Activated T-cell treated with anti-CD3 and anti-CD28 coated beads for 4 hours (primary cell): ENCODE measurements around the gene TNS3.

Source experiments
- DNase-seq: peaks from one replicate; pipeline ENCODE4 v3.0.0-alpha.2; 2020

TNS3 gene

DNA sequence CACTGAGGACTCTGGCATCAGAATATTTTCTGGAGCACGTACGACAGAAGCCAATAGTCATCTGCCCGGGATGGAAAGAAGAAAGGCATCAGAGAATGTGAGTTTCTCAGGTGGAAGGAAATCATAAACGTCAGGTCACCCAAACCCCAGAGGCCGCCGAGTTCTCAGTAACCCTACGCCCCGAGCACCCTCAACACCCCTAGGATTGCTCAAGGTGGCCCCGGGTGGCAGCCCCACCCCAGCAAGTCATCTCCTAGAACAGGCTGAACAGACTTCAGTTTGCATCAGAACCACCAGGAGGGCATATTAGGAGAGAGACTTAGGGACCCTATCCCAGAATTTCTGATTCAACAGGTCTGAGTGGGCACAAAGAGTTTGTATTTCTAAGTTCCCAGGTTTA, 117.6 kb downstream of the TNS3 start:
- DNase-seq, result no peak

DNA sequence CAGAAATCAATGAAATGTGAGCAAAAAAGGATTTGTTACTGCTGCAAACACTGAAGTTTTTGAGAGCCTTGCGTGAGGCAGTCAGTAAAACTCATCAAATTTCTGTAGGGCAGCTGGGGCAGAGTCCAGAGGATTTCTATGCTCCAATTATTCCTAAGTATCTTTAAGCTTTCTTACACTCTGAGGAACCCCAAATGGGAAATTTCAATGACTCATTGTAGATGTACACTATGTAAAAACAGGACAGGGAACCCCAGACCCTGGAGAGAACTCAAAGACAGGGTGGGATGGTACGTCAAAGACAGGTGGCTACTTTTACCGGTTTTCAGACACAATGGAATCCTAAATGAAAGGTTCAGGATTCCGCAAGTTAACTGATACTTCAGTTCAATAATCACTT, 120.2 kb downstream of the TNS3 start:
- no peak for DNase-seq

DNA sequence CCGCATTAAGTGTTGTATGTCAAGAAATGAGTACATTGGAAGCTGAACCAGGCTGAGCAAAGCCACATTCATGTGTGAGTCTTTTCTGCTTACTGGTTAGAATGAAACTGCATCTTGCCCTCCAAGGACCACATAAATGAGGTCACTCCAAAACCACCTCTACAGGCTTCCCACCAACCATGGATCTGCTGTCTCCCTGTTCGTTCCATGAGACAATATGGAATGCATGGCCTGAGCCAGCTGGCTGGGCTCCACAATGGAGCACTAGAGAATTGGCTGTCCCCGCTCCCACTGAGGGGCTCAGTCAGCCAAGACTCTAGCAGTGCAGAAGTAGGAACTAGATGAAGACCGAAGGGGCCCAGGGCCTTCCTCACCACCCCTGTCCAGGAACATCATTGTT, 120.8 kb downstream of the TNS3 start:
- DNase-seq, result no peak

DNA sequence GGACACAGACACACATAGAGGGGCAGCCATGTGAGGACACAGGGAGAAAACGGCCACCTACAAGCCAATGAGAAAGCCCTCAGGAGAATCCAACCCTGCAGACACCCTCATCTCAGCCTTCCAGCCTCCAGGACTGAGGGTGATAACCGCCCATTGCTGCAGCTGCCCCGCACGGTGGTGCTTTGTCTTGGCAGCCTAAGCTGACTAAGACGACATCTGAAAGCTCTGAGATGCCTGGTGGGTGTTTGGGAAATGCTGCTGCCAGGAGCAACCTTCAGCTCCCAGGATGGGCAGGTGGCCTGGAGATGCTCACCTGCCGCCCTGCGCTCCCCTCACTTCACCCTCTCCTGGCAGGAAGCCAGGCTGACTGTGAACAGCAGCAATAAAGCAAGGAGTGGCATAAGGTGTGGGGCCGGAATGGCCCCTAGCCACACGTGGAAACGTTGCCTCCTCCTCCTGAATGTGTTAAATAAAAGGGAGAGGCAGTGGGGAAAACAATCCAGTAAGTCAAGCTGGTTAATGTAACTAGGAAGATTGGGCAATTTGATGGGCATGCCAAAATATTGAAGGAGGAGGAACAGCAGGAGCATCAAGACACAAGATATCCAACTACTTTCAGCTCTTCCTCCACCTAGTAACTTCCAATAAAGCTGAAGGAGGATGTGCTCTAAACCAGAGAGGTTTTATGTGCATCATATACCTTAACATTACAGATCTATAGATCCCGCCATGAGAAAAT, 121.5 kb downstream of the TNS3 start:
- no peak for DNase-seq

DNA sequence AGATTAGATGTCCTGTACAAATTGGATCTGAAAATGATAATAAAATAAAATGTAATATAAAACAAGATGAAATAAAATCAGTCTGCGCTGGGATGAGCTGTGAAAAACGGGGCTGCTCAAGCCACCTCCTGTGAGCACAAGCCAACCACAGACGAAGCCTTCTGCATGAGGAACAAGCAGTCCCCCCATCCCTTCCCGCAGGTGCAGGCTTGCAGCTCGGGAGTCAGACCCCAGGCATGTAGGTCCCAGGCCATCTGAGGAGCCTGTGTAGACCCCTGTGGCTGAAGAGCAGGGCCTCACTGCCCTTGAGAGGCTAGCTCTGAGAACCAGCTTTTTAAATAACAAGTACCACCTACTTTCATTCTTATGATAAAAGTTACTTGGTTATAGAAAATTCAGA, 123.4 kb downstream of the TNS3 start:
- DNase-seq, result no peak

DNA sequence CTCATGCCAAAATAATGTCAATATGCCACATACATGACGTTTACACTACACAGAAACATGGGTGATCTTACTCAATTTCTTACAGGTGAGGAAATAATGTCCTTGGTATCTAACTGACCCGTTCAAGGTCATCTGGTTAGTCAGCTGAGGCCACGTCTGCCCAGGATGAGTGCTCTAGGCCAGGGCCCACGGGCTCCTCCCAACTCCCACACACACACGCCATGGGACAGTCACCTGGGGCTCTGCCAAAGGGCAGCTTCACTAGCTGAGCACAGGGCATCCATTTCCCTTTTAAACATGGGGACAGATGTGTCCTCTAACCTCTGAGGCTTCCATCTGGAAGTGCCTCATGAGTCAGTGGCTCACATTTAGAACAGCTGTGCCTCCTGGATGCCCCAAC, 123.9 kb downstream of the TNS3 start:
- DNase-seq, result no peak

DNA sequence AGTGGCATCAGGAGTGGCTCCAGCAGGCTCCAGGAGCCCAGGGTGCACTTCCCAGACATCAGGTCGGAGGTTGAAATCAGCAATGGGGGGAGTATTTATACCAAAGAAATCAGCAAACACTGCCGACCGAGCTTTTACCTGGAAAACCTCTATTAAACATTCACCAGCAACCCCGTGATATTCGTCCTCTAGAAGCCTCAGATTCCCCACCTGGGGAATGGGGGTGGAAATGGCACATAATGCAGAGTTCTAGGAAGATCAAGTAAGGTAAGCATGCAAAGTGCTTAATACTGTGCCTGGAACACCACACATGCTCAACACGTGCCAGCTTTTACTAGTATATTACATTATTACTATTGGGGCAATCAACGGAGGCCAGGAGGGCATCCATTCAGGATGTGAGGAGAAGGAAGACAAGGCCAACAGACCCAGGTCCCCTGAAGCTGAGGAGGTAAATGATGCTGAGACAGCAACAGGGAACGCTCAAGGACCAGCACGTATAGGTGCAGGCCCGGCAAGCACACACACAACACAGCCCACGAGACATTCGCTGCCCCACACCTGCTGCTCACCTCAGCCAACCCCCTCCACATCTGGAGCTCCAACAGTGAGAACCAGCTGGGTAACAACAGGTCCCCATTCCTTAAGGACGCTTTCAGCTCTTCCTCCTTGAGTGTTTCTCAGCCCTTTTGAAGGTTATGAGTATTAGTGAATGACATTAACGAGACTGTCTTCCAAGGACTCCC, 125.5 kb downstream of the TNS3 start:
- no peak for DNase-seq

DNA sequence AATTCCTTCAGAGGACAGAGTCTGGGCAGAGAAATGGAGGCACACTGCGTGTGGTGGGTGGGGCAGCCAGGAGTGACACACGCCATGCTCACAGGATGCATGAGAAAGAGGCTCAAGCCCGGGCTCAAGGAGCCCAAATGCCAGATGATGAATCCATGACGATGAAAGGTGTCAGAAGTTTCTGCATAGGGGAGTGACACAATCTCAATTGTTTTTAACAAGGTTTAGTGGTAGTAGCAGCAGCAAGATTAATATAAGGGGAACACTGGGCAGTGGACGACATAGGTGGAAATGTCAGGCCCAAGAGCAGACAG, 126.1 kb downstream of the TNS3 start:
- DNase-seq, result no peak

DNA sequence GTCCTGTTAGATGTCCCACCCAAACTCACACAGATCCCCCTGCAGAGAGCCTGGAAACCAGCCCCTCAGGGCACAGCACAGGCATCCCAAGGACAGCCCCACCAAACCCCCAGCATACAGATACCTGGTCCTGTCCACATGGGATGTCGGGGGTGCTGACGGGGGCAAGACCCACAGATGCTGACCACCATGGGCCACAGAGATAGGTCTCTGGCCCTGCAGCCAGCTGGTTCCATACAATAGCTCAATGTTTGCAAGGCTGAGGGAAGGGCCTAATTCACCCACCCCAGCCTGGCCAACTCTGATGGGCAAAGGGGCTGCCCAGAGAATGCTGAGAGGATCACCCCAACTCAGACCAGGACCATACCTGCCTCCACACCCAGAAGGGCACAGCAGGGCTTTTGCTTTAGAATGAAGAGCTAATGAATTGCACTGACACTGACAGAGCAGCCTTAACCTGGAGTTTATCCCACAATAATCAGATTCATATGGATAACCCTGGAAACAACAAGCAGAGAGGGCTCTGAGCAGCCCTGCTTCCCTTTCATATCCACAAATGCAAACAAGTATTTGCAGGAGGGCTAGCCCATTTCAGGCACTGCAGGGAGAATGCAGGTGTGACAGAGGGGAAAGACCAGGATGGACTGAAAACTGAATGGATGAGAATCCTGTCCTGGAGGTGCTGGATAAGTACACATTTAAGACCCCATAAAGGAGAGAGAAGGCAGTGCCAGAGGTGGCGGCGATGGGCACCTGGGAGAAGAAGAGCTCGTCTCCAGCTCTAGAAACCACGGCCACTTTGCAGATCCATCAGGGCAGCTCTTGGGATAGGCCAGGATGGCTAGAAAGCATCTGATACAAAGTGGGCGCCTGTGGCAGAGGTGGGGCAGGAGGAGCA, 126.7 kb downstream of the TNS3 start:
- DNase-seq, result no peak

DNA sequence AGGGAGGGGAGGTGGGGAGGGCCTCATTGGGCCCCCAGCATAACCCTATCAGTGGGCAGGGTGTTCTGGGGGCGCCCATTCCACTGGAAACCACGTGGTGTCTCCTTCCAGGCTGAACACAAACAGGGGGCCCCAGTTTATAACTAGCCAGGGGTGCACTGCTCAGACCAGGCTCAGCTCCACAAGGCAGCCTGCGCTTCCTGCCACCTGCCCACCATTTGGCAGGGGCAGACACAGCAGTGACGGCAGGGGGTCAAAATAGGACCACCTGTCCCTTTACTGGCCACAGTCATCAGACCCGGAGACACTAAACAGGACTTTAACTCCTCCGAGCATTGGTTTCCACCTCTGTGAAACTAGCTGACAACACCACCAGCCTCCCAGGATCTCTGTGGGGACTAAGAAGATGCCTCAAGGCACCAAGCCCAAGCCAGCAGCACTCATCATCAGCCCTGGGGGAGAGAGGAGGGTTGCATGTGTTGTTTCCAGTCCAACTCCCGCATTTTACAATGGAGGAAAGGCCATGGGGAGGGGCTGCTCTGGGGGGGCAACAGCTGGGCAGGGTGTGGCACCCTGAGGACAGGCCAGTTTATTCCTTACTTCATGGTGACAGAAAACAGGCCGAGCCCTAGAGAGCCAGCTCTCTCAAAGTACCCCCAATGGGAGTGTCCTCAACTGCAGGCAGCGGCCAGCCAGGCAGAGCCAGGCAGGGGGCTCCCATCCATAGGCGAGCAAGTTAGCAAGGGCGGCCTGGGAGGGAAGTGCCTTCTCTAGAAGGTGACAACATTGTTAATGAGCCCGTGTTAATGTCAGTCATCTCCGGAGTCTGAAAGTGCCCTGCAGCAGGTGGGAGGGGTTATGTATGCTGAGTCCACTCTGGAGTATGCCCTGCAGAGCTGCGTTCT, 127.6 kb downstream of the TNS3 start:
- no peak for DNase-seq

DNA sequence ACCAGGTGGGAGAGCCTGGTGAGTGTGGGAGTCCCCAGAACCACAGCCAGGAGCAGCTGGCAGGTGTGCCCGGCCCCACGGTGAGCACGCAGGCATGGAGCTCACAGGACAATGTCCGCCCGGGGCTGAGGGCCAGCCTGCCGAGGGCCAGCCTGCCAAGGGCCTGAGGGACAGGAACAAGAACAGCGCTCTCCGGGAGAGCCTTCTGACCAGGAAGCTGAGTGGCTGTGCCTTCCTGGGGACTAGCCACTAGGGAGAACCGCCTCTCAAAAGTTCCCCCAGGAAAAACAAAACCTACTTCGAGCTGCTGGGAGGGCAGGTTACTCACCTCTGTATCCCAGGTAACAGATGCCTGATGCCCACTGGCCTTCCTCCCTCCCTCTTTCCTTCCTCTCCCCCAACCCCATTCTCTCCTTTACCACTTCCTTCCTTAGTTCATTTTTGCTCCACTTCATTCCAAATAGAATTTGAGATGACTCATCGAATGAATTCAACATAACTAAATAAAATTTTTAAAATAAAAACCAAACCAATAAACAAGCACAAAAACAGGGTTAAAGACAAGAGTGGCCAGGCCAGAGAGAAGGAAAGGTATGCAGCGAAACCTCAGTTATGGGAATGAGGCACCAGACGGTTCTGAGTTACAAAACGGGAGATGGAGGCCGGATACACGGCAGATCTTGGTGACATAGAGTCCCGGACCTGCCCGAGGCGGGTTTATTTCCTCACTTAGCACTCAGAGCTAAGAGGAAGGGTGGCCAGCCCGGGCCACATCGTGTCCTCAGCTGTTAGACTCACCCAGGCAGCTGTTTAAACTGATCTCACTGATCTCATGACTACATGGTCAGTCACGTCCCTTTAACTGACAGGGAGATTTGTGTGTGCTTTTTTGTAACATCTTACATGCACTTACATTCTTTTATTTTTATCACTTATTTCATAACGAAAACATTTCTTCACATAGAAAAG, 128.5 kb downstream of the TNS3 start:
- DNase-seq, result no peak

DNA sequence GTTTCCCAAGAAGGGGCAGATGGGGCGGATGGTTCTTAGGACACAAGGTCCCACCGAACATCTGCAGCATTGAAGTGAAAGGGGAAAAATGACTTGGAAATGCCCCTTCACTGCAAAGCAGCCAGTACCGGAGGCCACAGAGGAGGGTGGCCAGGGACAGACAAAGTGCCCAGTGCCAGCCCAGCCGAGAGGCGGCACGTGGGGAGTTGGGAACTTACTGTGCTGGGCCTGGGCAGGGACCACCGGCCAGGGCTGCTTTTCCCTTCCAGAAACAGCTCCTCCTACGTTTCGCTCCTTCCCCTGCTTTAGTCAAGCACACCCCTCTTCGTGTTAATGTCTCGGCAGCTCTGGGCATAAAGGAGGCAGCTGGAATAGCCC, 129.2 kb downstream of the TNS3 start:
- DNase-seq, result no peak

DNA sequence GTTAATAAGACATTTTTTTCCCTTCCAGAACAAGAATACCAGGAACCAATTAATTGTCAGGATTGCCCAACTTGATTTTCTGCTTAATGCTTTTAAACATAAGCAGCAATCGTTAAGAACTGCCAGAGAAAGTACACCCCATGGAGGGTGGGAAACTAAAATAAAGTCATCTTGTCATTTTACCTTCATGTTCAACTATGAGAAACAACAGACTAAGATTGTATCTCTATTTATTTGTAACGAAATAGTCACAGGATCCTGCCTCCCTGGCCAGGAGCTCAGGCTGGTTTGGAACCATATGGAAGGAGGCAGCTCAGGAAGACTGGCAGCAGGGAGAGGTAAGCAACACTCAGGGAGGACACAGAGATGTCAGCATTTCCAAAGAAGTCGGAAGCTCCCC, 129.6 kb downstream of the TNS3 start:
- no peak for DNase-seq

DNA sequence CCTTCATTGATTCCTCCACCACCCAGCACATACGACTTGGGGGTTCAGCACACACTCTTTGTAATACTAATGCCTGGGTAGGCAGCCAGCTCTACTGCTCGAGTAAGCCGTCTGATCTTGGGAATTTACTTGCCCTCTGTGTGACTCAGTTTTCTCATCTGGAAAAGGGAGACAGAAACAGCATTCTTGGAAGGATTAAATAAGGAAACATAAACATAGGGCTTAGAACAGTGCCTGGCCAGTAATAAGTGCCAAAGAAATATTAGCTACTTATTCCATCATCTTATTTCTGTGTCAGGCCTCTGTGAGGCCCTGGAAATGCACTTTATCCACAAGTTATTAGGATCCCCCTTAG, 130.1 kb downstream of the TNS3 start:
- DNase-seq, result no peak

DNA sequence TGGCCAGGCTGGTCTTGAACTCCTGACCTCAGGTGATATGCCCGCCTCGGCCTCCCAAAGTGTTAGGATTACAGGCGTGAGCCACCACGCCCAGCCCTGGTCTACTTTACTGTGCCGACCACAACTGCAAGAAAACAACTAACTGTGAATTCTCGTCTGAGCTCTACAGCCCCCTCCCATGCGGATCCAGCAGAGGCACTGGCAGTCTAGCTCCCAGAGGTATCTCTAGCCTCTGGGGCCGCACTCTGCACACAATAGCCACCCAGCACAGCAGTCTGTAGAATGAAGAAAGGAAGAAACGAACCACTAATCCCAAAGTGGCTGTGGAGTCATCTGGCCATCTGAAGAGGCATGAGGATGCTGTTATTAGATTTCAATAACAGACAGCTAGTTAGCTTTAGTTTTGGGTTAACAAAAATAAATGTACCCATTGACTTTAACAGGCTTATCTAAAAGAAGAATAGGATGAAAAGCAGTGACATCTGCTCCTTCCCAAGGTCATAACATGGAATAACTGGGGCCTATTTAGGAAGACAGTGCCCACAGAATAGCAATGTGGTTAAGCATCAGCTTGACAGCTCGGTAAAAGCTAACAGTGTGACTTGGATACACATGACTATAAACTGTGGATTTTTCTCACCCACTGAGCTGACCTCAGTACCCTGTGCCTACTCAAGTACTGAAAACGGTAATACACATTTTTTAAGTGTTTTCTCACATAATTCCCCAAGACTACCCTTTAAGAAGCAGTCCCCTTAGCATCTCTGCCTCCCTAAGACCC, 131.9 kb downstream of the TNS3 start:
- no peak for DNase-seq

DNA sequence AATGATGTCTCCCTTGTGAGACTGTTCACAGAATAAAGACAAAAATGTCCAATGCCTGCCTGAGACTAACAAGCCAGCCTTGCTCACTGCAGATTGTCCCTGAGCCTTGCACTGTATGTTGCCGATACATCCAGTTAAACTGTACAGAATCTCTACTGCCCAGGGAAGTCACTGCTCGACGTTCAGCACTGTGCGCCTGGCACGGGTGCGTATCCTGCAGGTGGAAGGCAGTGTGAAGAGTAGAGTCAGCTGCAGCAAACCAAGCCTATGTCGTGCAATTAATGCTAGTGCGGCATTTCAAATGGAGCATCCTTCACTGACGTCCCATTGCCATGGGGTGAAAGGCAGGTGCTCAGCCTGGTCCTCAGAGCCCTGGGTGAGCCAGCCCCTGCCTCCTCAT, 132.9 kb downstream of the TNS3 start:
- DNase-seq, result no peak

DNA sequence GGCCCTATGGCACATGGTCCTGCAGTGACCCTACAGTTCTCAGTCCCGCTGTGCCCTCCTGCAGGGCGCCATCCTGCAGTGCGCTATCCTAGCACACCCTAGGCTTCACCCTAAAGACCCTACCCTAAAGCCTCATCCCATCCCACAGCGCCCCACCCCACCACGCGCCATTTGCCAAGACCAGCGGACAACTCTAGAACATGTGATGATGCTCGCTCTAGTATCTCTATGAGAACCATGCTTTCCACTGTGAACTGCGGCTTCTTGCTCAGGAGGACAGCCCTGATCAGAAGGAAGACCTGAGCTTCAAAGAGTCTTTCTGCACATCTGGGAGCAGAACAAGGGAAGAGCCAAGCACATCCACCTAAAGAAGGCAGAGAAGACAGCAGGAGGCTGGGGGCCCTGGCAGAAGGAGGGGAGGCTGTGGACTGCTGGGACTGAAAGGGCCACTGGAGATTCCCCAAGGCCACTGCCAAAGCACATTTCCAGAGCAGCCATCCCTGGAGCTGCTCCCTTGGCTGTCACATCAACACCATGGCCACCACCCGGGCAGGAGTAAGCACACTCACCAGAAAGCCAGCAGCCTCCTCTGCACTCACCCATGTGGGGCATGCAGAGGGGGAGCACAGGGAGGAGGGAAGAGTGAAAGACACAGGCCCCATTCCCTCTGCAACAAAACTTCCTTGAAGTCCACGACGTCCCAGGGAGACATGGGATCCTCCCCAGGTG, 134.1 kb downstream of the TNS3 start:
- no peak for DNase-seq

DNA sequence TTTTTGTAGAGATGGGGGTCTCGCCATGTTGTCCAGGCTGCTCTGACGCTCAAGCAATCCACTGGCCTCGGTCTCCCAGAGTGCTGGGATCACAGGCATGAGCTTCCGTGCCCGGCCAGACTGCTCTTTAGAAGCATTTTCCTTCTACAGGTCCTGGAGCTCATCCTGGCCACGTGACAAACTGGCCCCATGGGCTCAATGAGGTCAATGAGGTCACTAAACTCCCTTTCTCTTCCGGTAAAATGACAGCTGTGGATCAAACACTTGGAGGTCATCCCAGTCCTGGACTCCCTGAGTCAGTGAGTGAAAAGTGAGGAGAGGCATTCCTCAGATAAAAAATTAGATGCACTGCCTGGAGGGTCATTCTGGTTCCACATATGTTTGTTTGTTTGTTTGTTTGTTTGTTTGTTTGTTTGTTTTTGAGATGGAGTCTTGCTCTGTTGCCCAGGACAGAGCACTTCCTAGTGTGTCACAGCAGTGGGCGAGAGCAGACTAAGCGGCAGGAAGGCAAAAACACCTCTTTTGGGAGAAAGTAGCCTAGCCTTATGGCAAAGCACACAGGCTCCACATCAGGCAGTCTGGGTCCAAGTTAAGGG, 134.9 kb downstream of the TNS3 start:
- DNase-seq, result no peak

DNA sequence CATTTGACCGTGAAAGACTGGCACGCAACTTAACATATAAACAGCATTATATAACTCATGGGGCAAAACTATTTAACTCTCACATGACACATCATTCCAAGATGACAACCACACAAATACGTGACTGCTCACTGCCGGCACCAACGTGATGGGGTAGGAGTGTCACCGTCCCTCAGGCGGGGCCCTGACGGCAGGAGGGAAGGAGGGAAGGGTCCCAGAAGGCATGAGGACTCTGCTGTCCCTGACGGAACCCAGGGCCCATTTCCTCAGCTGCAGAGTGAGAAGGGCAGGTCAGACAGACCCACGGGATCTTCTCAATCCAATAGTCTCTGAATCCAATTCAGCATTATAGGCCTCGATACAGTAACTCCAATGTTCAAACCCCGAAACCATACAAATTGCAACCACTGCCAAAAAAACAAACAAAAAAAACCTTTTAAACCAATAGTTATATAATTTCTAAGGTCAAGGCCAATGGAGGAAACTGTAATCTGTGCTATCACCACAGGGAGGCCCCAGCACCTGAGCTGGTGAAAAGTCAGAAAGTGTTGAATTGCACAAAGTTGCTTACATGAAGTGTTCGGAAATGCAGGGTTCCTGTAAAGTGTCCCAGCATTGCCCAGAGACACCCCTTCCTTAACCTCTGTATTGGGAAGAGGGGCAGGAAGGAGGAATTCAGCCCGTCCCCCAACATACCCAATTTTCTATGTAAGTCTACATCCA, 137.4 kb downstream of the TNS3 start:
- no peak for DNase-seq
